Activated CD4-positive, alpha-beta T cell treated with anti-CD3 and anti-CD28 coated beads for 1 hour (primary cell): Measurements from ENCODE around the gene DCAF4.

Experiments
- DNase-seq: peaks from one replicate; pipeline ENCODE4 v3.0.0-alpha.2; 2020

Gene DCAF4

GRCh38 chr14:72894623-72895378 lies 31.5 kb upstream of the DCAF4 start:
- DNase-seq, result no peak

- DNase-seq, result no peak
Measured at GRCh38 chr14:72898448-72898847, 27.8 kb upstream of the DCAF4 start.

DNA sequence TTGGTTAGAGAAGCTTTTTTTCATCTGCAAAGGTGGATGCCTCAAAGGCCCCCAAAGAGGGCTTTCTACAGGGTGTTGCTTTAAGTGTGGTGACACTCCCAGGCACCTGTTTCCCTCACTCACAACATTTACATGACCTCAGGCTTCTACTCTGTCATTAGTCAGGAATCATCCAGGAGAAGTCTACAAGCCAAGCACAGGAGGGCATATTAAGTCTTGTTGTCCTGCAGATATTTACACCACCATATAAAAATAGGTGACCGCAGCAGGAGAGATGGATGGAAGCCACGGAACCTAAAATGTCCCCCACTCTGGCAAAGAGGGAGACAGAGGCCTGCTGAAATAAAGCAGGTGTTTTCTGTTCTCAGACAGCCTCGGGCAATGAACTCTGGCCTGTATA lies 24.9 kb upstream of the DCAF4 start:
- no peak for DNase-seq

DNA sequence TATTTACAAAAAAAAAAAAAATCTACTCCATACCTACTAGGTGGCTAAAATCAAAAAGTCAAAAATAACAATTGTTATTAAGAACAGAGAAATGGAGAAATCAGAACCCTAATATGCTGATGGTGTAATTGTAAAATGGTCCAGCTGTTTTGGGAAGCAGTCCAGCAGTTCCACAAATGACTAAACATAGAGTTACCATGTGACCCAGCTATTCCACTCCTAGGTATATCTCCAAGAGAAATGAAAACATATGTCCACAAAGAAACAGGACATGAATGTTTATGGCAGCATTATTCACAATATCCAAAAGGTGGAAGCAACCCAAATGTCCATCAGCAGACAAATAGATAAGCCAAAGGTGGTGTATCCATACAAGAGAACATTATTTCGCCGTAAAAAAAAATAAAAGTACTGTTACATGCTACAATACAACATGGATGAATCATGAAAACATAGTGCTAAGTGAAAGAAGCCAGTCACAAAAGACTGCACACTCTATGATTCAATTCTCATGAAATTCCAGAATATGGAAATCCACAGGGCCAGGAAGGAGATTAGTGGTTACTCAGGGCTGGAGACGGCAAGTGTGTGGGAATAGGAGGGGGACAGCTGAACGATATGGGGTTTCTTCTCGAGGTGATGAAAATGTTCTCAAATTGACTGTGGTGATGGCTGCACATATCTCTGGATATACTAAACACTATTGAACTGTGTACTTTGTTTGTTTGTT lies 23.3 kb upstream of the DCAF4 start:
- DNase-seq, result no peak

- no peak for DNase-seq
Measured at GRCh38 chr14:72903716-72904115, 22.5 kb upstream of the DCAF4 start.

DNA sequence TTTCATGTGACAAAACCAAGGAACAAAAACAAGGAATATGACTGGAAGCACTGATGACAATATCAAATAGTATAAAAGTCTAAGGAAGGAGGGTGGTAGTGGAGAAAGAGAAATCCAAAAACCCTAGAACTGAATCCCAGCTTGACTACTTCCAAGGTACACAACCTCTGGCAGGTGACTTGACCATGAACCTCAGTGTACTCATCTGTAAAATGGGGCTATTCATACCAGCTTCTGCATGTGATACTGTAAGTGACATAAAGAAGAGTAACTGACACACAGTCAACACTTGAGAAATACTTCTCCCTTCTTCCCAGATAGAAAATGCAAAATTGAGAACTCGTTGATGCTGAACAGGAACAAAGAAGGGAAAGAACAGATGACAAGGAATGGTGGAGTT lies 22.0 kb upstream of the DCAF4 start:
- no peak for DNase-seq

- peak; percentile 45 for DNase-seq
Measured at GRCh38 chr14:72904840-72905561, 21.3 kb upstream of the DCAF4 start.

- DNase-seq, result no peak
Measured at GRCh38 chr14:72906316-72906715, 19.9 kb upstream of the DCAF4 start.

GRCh38 chr14:72906879-72907278 lies 19.4 kb upstream of the DCAF4 start:
- DNase-seq, result no peak

- no peak for DNase-seq
Measured at GRCh38 chr14:72907886-72908285, 18.4 kb upstream of the DCAF4 start.

GRCh38 chr14:72909163-72909562 lies 17.1 kb upstream of the DCAF4 start:
- DNase-seq, result no peak

DNA sequence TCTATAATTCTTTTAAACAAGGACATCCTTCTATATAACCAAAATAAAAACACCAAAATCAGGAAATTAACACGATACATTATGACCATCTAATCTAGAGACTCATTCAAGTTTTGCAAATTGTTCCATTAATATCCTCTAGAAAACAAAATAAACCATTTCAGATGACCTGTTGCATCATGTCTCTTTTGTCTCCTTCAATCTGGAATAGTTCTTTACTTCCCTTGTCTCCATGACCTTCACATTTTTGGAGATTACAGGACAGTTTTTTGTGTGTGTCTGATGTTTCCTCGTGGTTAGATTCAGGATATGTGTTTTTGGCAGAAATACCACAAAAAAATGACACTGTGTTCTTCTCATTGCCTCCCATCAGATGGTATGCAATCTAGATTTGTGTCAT lies 12.5 kb upstream of the DCAF4 start:
- DNase-seq, result no peak

- DNase-seq, result no peak
Measured at GRCh38 chr14:72916174-72916573, 10.1 kb upstream of the DCAF4 start.

GRCh38 chr14:72917094-72917802 lies 9.0 kb upstream of the DCAF4 start:
- DNase-seq, result no peak

DNA sequence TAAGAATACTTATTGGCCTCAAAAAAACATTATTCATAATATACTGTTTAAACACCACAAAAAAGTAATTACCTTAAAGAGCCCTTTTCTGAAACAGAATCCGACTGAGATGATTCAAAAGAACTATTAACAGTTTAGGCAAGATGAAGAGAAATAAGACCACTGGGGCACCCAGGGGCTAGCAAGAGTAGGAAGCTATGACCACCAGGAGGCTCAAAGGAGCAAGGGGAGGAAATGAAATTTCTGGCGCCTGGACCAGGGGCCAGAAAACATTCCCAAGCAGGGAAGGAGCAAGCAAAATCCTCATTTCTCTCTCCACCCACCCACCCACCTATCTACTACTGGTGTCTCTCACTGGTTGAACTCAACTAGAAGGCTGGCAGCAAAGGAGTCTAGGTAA lies 6.3 kb upstream of the DCAF4 start:
- no peak for DNase-seq

DNA sequence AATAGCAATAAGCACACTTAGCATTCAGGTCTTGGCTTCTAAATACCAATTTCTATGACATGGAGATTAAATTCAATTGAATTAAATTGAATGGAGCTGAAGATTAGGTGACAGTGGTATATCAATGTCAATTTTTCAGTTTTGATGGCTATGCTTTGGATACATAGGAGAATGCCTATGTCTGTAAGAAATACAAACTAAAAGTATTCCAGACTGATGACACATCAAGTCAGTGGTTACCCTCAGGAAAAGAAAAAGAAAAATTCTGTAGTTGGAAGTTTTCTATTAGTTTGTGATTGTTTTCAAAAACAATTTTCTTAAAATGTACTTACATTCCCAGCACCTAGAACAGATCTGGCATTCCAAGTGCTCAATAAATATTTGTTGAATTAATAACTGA lies 4.9 kb upstream of the DCAF4 start:
- no peak for DNase-seq

- DNase-seq, result no peak
Measured at GRCh38 chr14:72924337-72924736, 1.9 kb upstream of the DCAF4 start.

- DNase-seq, result no peak
Measured at GRCh38 chr14:72925171-72925759, 999 bp upstream of the DCAF4 start.

DNA sequence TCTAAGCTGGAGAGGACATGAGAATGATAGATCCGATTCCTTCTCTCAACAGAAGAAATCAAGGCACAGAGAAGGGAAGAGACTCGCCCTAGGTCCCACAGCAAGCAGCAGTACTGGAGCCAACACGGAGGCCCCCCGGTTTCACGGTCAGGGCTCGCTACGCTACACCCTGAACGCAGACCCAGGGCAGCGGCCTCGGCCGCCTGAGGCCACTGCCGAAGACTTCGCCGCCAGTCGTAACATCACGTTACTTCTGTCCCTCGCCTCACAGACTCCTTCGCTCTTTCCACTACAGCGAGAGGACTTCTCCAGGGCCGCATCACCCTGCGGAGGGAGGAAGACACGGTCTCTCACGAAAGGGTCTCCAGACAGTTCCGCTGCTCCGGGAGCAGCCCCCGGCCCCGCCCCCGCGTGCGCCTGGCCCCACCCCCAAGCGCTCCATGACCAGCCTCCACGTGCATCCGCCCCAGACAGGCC lies 411 bp upstream of the DCAF4 start:
- DNase-seq, result no peak

DNA sequence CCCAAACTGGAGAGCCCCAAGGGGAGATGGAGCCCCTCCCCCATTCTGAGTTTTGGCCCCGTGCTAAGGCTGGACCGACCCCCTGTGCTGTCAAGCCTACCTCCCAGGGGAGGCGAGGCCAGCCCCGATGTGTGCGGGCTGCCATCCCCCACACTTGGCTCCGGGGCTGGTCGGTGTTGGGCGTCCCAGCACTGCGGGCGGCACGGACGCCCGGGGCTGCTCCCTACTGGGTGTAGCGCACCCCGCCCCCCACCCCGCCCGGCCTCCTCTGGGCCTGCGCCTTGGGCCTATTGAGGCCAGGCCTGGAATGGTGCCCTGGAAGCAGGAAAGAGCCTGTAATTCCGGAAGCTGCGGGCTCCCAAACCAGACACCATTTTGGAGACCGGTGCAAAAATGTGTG lies 2.6 kb downstream of the DCAF4 start:
- no peak for DNase-seq

GRCh38 chr14:72929316-72930080 lies 3.2 kb downstream of the DCAF4 start:
- DNase-seq, result no peak

DNA sequence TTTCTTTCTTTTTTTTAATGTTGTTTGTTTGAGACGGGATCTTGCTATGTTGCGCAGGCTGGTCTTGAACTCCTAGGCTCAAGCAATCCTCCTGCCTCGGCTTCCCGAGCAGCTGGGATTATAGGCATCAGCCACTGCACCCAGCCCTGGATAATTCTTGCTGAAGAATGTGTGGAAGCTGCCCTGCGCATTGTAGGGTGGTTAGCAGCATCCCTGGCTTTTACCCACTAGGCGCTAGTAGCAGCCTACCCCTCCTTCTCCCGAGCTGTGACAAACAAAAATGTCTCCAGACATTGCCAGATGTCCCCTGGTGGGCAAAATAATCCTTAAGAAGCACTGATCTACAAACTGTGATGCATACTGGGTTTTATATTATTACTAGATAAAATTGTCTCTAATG lies 6.6 kb downstream of the DCAF4 start:
- DNase-seq, result no peak
